Measurements from ENCODE around the gene LANCL3. TPM values are rescaled to one million over a fixed set of nuclear protein-coding genes. Genes with fewer than 3 reads are reported as not detected.

LANCL3 gene
- total RNA-seq, 1 donor from 2014 or later = 0.12 TPM

Other genes with a start within 250 kb of the LANCL3 start
- gene PRRG1, start 222.3 kb upstream of the LANCL3 start, total RNA-seq = 38.4 and 54.9 TPM in 2 replicates
- gene XK, start 114.1 kb downstream of the LANCL3 start, total RNA-seq = not detected in 2 replicates
- not detected in 2 replicates for gene CYBB, start 208.4 kb downstream of the LANCL3 start, total RNA-seq